Panc1 (cell line): ENCODE results near the gene SUGCT. TPM values are rescaled to one million over a fixed set of nuclear protein-coding genes. Genes with fewer than 3 reads are reported as not detected.

Experiments used
- ATAC-seq: fragments of 200-7000 bp; cut with Tn5 transposase; 2 replicates; pipeline ENCODE4 v1.9.1; 2020; ENCODE audit warnings: mild to moderate bottlenecking, moderate library complexity
- BruUV-seq: library from RNA; stranded (reverse); fragments of 400-500 nt; replicated peaks from 2 replicates; lab custom pipeline; 2021; lab: Mats Ljungman, UMichigan
- CTCF ChIA-PET: fragments of 300-600 bp; sonication (Branson Sonifier 250); formaldehyde crosslinking; loops from one replicate; lab custom pipeline; 2022; ENCODE audit warnings: antibody characterized with exemption; lab: Charles Lee
- POLR2A ChIA-PET: fragments of 300-600 bp; sonication (Branson Sonifier 250); formaldehyde crosslinking; loops from one replicate; lab custom pipeline; 2022; ENCODE audit warnings: antibody characterized with exemption; lab: Charles Lee
- DNase-seq: peaks from one replicate; pipeline ENCODE4 v3.0.0-alpha.2; 2010; ENCODE audit warnings: low read depth, low spot score
- H3K27ac ChIP-seq: 2 replicates; pipeline ENCODE4 v1.5.1; 2011; ENCODE audit warnings: mild to moderate bottlenecking, low read length, inconsistent platforms
- H3K27me3 ChIP-seq: fragments of 200-500 bp; sonication (Bioruptor generic); 2 replicates; pipeline ENCODE4 v1.6.0; 2014; ENCODE audit warnings: low read length, inconsistent platforms; ENCODE audit not compliant: control insufficient read depth, insufficient read depth
- H3K36me3 ChIP-seq: fragments of 200-500 bp; sonication (Bioruptor generic); 2 replicates; pipeline ENCODE4 v1.5.1; 2014; ENCODE audit warnings: inconsistent platforms, mild to moderate bottlenecking, low read length, moderate library complexity; ENCODE audit not compliant: control insufficient read depth, insufficient read depth
- H3K4me1 ChIP-seq: 2 replicates; pipeline ENCODE4 v1.5.1; 2011; ENCODE audit warnings: inconsistent platforms, mild to moderate bottlenecking, low read length, moderate library complexity; ENCODE audit not compliant: control insufficient read depth, insufficient read depth
- H3K4me3 ChIP-seq, 2 experiments: 2 replicates each; pipeline ENCODE4 v1.5.1; 2011 to 2012; ENCODE audit warnings: low read depth in 2 of 2, low read length in 2 of 2, mild to moderate bottlenecking in 2 of 2, inconsistent platforms in 1 of 2, moderate library complexity in 1 of 2
- H3K9me3 ChIP-seq: fragments of 200-500 bp; sonication (Bioruptor generic); 2 replicates; pipeline ENCODE4 v1.5.1; 2014; ENCODE audit warnings: low read depth, mild to moderate bottlenecking, inconsistent platforms, low read length, moderate library complexity; ENCODE audit not compliant: control insufficient read depth, insufficient read depth
- CTCF ChIP-seq: fragments of 450-650 bp; IDR thresholded peaks from 2 replicates; pipeline ENCODE4 v1.5.1; 2017; ENCODE audit warnings: mild to moderate bottlenecking
- POLR2AphosphoS5 ChIP-seq: IDR thresholded peaks from 2 replicates; pipeline ENCODE4 v1.6.1; 2012; ENCODE audit warnings: mild to moderate bottlenecking, low read depth, low read length, moderate library complexity
- REST ChIP-seq, 2 experiments: IDR thresholded peaks; 2 replicates each; pipeline ENCODE4 v1.6.1; 2011 to 2012; ENCODE audit warnings: low read depth in 2 of 2, control low read depth in 1 of 2, low read length in 1 of 2, mild to moderate bottlenecking in 1 of 2, moderate library complexity in 1 of 2; ENCODE audit not compliant: insufficient read depth in 1 of 2
- SIN3A ChIP-seq: IDR thresholded peaks from 2 replicates; pipeline ENCODE4 v1.6.1; 2012; ENCODE audit warnings: low read depth, mild to moderate bottlenecking, low read length, moderate library complexity, borderline replicate concordance; ENCODE audit not compliant: insufficient read depth
- TCF7L2 ChIP-seq: IDR thresholded peaks from 2 replicates; pipeline ENCODE4 v1.6.1; 2011; ENCODE audit warnings: mild to moderate bottlenecking, low read depth, low read length, inconsistent platforms
- in situ Hi-C: cut with HindIII; loops from 2 replicates; pipeline ENCODE4 v1.10.0; 2016; ENCODE audit warnings: low sequenced_read_pairs, low pct_unique_long_range_greater_than_20kb
- intact Hi-C: fragments of 100-400 bp; cut with micrococcal nuclease; formaldehyde crosslinking; loops from one replicate; pipeline ENCODE4 v1.10.0; 2022; ENCODE audit not compliant: unreplicated experiment
- total RNA-seq: library from RNA; stranded (reverse); gene quantifications from one replicate; pipeline ENCODE4 v1.2.1, GENCODE V29; 2021; ENCODE audit not compliant: unreplicated experiment

SUGCT gene
- total RNA-seq, 1 experiment from 2014 or later: 3.1 TPM

GRCh38 chr7:40802497-40802896 lies 667.7 kb downstream of the SUGCT start:
- H3K4me3 ChIP-seq: no peak overlapping the region
- no peaks in the 10 kb centered on the region for H3K36me3 ChIP-seq
- intact Hi-C loops: no loop called here
- CTCF ChIA-PET: no interaction called here
- no peak overlapping the region for H3K27ac ChIP-seq
- TF ChIP-seq CTCF (no peak), REST (IDR thresholded peaks at IDR 0.05; ENCODE audit: insufficient read depth in 1 of 2, low read depth in 2 of 2, low read length in 1 of 2) (no peak), TCF7L2 (no peak), POLR2AphosphoS5 (no peak), SIN3A (no peak)
- BruUV-seq: no TSS peak
- H3K4me1 ChIP-seq: no peaks in the 10 kb centered on the region
- in situ Hi-C loops: no loop called here
- DNase-seq (no peak), ATAC-seq (no peak)
- no peaks in the 10 kb centered on the region for H3K9me3 ChIP-seq
- no peaks in the 10 kb centered on the region for H3K27me3 ChIP-seq
- POLR2A ChIA-PET: no interaction called here

GRCh38 chr7:40804477-40805215 lies 669.8 kb downstream of the SUGCT start:
- intact Hi-C loops (no loop called here), in situ Hi-C loops (no loop called here)
- Histone ChIP-seq H3K27me3 (no peaks in the 10 kb centered on the region), H3K4me1 (no peaks in the 10 kb centered on the region), H3K9me3 (no peaks in the 10 kb centered on the region), H3K4me3 (no peak overlapping the region), H3K27ac (no peak overlapping the region), H3K36me3 (no peaks in the 10 kb centered on the region)
- BruUV-seq: no TSS peak
- ChIA-PET CTCF (no interaction called here), POLR2A (no interaction called here)
- DNase-seq (no peak), ATAC-seq (no peak)
- TF ChIP-seq CTCF: no peak
